KOPT-K1 (cell line): Measurements from ENCODE around the gene CCDC92.

Experiments
- H3K27ac ChIP-seq: fragments of 200-600 bp; sonication (generic); 2 replicates; pipeline ENCODE4 v1.5.1; 2016; ENCODE audit warnings: antibody characterized with exemption, mild to moderate bottlenecking, low read depth, low read length; ENCODE audit not compliant: poor library complexity, severe bottlenecking
- H3K36me3 ChIP-seq: fragments of 200-600 bp; sonication (generic); 2 replicates; pipeline ENCODE4 v1.5.1; 2017; ENCODE audit warnings: antibody characterized with exemption, mild to moderate bottlenecking, low read length, moderate library complexity; ENCODE audit not compliant: insufficient read depth
- H3K9me3 ChIP-seq: fragments of 200-600 bp; sonication (generic); 2 replicates; pipeline ENCODE4 v1.5.1; 2017; ENCODE audit warnings: antibody characterized with exemption, low read length, mild to moderate bottlenecking; ENCODE audit not compliant: insufficient read depth, poor library complexity, severe bottlenecking

Gene CCDC92

DNA sequence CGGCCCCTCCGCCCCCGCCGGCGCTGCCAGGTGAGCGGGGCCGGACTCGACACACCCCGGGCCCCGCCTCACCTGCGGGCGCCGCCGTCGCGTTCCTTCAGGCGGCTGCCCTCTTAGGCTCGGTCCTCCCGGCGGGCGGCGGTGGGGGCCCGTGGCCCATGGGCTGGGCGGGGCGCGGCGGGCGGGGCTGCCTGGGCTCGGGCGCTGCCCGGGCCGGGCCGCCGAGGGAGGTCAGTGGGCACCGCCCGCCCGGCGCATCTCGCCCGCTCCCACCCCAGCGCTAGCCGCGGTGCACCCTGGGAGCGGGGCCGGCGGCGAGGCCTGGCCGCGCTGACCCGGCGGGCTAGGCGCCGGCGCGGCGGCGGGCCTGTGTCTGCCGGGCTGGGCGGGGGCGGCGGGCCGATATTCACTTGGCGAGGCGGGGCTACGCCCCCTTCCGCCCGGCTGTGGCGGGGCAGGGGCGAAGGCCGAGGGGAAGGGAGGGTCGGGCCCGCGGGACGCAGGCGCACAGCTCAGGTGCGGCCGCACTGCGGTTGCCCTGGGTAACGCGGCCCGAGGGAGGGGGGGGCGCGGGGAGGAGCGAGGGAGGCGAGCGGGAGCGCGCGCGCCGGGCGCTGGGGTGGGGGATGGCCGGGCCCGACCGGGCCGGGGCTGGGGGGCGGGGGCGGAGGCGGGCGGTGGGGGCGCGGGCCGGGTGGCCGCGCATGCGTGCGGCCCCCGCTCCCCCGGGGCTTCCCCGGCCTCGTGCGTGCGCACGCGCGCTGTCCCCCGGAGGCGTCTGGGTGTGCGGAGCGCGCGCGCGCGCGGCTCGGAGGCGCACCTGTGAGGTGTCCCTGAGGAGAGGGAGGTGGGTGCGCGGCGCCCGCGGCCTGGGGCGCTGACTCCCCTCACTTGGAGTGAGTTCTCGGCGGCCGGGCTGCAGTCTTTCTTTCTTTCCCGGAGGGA is at the start of gene CCDC92, which contains the start of gene ZNF664:
Gene CCDC92 (minus strand): TSS at position 375 of the 945 bp plus-strand sequence. CDS start 28,526 bp downstream, outside the sequence.
Gene ZNF664 (plus strand): TSS at position 759 of the 945 bp plus-strand sequence. CDS start 38,930 bp downstream, outside the sequence.
- peak within 1 kb of the TSS; percentile 68 for H3K27ac ChIP-seq
- no peaks in the 10 kb centered on the region for H3K9me3 ChIP-seq
- H3K36me3 ChIP-seq = peaks cover 27% of the 10 kb centered on the region

DNA sequence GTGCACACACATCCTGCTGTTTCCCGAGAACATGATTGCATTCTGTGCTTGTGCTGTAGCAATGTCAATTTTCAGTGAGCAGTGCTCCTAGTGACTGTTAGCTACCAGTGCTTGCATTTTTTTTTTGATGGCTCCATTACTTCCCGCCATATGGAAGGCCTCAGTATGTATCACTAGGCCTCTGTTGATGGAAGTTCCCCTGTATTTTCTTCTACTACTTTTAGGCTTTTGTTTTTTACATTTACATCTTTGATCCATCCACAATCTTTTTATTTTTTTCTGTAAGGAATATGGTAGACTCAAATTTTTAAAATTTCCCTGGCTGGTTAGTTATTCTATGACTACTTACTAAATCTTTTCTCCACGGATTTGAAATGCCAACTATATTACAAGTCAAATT is 49.5 kb upstream of the CCDC92 start:
- H3K27ac ChIP-seq = no peak overlapping the region
- no peaks in the 10 kb centered on the region for H3K36me3 ChIP-seq
- no peaks in the 10 kb centered on the region for H3K9me3 ChIP-seq

DNA sequence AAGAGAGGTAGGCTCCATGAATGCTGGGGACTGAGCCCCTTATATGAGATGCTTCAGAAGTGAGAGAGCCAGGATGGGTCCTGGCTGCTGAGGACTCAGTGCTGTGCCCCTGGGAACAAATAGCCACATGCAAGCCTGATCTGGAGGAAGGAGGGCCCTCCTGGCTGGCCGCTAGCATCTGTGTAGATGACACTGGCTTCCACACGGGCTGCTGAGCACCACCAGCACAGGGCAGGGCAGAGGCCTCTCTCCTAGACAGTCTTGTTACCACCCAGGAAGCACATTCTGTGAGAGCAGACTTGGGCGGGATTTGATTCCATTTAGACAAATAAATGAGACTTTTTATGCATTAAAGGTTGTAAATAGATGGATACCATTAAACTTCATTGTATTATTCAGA is 48.4 kb upstream of the CCDC92 start:
- peak overlapping the region; percentile 55 for H3K27ac ChIP-seq
- no peaks in the 10 kb centered on the region for H3K9me3 ChIP-seq
- H3K36me3 ChIP-seq = no peaks in the 10 kb centered on the region

DNA sequence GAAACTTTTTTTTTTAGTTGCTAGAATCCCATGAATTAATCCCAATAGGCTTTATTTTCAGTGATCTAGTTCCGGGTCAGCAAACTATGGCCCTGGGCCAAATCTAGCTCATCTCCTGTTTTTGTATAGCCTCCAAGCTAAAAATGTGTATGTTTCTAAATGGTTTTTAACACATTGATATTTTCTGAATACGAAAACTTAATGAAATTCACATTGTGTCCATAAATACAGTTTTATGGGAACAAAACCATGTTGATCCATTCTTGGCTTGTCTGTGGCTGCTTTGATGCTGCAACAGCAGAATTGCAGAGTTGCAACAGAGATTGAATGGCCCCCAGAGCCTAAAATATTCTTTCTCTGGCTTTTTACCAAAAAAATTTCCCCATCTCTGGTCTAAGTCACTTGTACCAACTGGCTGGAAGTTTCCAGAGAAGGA is 47.9 kb upstream of the CCDC92 start:
- Histone ChIP-seq H3K27ac (peak overlapping the region; percentile 55), H3K9me3 (no peaks in the 10 kb centered on the region), H3K36me3 (no peaks in the 10 kb centered on the region; the same call in 1 of the 2 replicates)

DNA sequence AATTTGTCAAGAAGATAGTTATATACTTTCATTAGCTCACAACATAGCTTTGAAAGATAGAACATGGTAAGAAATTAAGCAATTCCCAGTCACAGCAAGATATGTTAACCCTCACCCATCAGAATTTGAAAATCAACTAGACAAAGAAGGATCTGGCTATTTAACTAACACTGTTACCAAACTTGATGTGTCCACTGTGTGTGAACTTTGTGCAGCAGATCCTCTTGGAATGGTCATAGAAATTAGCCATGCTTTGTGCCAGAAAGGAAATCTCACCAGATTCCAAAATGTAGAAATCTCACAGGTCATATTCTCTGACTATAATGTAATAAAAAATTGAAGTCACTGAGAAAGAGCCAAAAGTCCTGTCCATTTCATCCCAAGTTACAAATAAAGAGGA is 46.5 kb upstream of the CCDC92 start:
- Histone ChIP-seq H3K9me3 (no peaks in the 10 kb centered on the region), H3K36me3 (peaks cover 9% of the 10 kb centered on the region), H3K27ac (peak overlapping the region; percentile 30)

GRCh38 chr12:124018539-124018938 is 45.9 kb upstream of the CCDC92 start:
- peaks cover 14% of the 10 kb centered on the region for H3K36me3 ChIP-seq
- no peaks in the 10 kb centered on the region for H3K9me3 ChIP-seq
- H3K27ac ChIP-seq = peak overlapping the region; percentile 30

DNA sequence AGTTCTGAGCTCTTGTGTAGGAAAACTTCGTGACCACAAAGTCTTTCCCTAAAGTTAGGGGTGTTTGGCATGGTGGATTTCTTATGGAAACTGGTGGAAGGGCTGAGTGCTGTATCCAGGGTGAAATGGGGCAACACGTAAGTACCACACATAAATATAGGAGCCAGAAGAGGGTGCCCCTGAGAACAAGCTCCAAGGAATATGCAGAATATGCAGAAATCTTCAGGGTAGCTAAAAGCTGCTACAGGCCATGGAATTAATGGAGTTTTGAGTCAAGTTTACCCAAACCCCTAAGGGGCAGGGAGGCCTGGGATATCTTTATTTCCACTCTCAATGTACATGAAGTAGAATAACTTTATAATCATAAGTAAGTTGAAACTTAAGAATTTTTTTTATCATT is 44.4 kb upstream of the CCDC92 start:
- Histone ChIP-seq H3K27ac (no peak overlapping the region), H3K9me3 (no peaks in the 10 kb centered on the region), H3K36me3 (peaks cover 29% of the 10 kb centered on the region)

- Histone ChIP-seq H3K36me3 (peaks cover 42% of the 10 kb centered on the region), H3K9me3 (no peaks in the 10 kb centered on the region), H3K27ac (no peak overlapping the region)
Observed at GRCh38 chr12:124015494-124016461, 43.1 kb upstream of the CCDC92 start.

DNA sequence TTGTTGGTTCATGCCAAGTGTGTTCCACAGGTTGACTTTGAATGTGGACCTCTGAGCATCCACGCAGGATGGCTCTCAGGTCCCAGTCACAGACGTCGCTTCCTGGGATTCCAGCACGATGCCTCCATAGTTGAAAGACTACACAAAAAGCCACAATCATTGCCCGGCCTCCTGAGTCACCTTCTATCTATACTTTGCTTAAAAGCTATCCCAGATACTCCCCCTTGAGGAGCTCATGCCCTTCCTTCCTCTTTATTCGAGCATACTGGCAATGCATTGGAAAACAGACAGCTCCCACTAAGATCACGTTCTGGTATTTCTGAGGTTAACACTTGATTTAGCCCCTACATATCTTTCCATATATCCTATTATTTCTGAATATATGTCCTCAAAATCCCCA is 40.4 kb upstream of the CCDC92 start:
- H3K27ac ChIP-seq = no peak overlapping the region
- H3K9me3 ChIP-seq = no peaks in the 10 kb centered on the region
- H3K36me3 ChIP-seq = peaks cover 55% of the 10 kb centered on the region

DNA sequence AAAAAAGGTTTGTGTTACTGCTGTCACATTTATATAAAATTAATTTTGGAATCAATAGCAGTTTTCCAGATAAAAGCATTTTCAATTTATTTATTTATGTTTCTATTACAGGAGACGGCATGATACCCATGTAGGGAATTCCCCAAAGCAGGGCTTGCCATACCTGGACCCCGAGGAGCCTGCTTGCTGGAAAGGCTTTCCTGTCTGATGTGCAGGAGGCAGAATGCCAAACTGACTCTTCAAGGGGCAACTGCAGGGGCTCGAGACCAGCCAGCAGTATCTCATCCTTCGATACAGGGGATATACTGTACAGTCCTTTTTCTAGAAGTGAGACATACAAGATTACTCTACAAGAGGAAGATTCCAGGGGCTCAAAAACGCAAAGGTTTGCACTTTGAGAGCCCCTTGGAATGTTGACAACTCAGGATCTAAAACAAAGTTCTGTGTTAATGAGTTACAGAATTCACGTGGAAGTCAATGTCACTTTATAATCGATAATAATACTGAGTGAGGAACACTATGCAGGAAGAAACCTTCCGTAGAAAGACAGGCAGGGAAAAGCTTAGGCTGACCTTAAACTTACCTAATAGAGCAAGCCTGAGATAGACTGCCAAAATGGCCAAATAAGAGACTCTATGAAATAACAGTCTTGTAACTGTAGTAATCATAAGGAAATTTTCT is 38.9 kb upstream of the CCDC92 start:
- Histone ChIP-seq H3K27ac (no peak overlapping the region), H3K36me3 (peaks cover 55% of the 10 kb centered on the region), H3K9me3 (no peaks in the 10 kb centered on the region)

DNA sequence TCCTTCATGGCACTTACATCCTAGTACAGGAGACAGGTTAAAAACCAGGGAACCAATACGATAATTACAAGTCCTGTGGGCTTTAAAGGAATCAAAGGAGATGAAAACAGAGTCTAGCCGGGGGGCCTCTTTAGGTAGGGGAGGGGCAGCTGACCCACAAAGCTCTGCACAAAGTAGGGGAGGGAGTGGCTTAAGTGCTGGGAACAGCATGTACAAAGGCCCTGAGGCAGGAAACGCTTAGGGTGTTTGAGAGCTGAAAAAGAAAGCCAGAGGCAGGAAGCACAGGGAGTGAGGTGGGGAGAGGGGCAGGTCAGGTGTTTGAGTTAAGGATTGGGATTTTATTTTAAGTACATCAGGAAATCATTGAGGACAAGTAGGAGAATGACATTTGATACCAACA is 38.1 kb upstream of the CCDC92 start:
- no peaks in the 10 kb centered on the region for H3K9me3 ChIP-seq
- H3K27ac ChIP-seq = no peak overlapping the region
- peaks cover 57% of the 10 kb centered on the region for H3K36me3 ChIP-seq

GRCh38 chr12:124009781-124010180 is 37.1 kb upstream of the CCDC92 start:
- Histone ChIP-seq H3K9me3 (no peaks in the 10 kb centered on the region), H3K27ac (no peak overlapping the region), H3K36me3 (peaks cover 64% of the 10 kb centered on the region)

- H3K27ac ChIP-seq = peak overlapping the region; percentile 89
- H3K9me3 ChIP-seq = no peaks in the 10 kb centered on the region
- peaks cover 62% of the 10 kb centered on the region for H3K36me3 ChIP-seq
Observed at GRCh38 chr12:124008595-124008994, 36.0 kb upstream of the CCDC92 start.

DNA sequence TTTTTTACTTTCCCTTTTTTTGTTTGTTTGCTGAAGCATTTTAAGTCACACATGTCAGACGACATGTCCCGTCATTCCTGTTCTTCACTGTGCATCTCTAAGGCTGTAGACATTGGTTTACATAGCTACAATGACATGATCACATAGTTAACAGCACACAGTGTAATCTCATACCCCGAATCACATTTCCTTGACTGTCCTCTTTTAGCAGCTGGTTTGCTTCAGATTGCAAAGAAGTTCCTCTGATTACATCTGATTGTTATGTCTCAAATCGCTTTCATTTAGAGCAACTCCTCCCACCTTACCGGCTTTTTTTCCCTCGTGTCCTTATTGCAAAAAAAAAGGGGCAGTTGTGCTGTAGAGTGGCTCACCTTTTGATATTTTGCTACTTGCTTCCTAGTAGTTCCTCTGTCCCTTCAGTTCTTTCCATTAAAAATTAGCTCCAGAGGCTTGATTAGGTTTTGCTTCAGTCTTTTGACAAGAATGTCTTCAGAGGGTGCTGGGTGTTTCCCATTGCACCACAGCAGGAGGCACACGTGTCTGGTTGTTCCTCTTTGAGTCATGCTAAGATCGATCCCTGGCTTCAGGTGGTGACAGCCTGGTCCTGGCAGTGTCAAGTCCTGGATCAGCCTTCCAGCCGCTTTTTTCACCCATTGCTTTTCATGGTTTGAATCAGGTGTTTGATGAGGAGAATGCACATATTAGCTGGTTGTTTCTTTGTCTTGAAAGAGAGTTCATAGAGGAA is 35.4 kb upstream of the CCDC92 start:
- peaks cover 59% of the 10 kb centered on the region for H3K36me3 ChIP-seq
- H3K27ac ChIP-seq = peak overlapping the region; percentile 89
- H3K9me3 ChIP-seq = no peaks in the 10 kb centered on the region
